Aorta (tissue), 5 donors: ENCODE measurements around the gene INPPL1. TPM values are rescaled to one million over a fixed set of nuclear protein-coding genes. Genes with fewer than 3 reads are reported as not detected.

Experiments used
- ATAC-seq: fragments of 200-7000 bp; cut with Tn5 transposase; one replicate; pipeline ENCODE4 v1.9.1; 2022; ENCODE audit warnings: moderate library complexity; ENCODE audit not compliant: low FRiP score
- DNase-seq, 2 donors: peaks; one replicate each; pipeline ENCODE4 v3.0.0-alpha.2; 2020
- H3K27ac ChIP-seq, 2 donors: one replicate each; pipeline ENCODE4 v1.5.1; 2013; ENCODE audit warnings: low read length in 2 of 2, mild to moderate bottlenecking in 2 of 2, moderate library complexity in 2 of 2, control low read depth in 1 of 2, inconsistent platforms in 1 of 2, low read depth in 1 of 2
- H3K27me3 ChIP-seq, 2 donors: one replicate each; pipeline ENCODE4 v1.6.1; 2013; ENCODE audit warnings: control low read depth in 1 of 2, low read length in 1 of 2, mild to moderate bottlenecking in 1 of 2, moderate library complexity in 1 of 2; ENCODE audit not compliant: insufficient read depth in 2 of 2, control insufficient read depth in 1 of 2
- H3K36me3 ChIP-seq, 2 donors: one replicate each; pipeline ENCODE4 v1.6.1; 2013; ENCODE audit warnings: control low read depth in 1 of 2, low read length in 1 of 2, mild to moderate bottlenecking in 1 of 2; ENCODE audit not compliant: insufficient read depth in 2 of 2, control insufficient read depth in 1 of 2
- H3K4me1 ChIP-seq, 2 donors: one replicate each; pipeline ENCODE4 v1.6.1; 2013; ENCODE audit warnings: low read length in 2 of 2, control low read depth in 1 of 2, mild to moderate bottlenecking in 1 of 2, moderate library complexity in 1 of 2; ENCODE audit not compliant: insufficient read depth in 2 of 2, control insufficient read depth in 1 of 2
- H3K4me3 ChIP-seq, 2 donors: one replicate each; pipeline ENCODE4 v1.5.1; 2013; ENCODE audit warnings: low read length in 2 of 2, control low read depth in 1 of 2, mild to moderate bottlenecking in 1 of 2
- H3K9me3 ChIP-seq: one replicate; pipeline ENCODE4 v1.6.1; 2013; ENCODE audit warnings: mild to moderate bottlenecking, low read length; ENCODE audit not compliant: control insufficient read depth
- WGBS, 2 donors: extraction: QIAGEN DNeasy Blood & Tissue Kit; methylation state at CpG; one replicate each; pipeline ENCODE4 v1.1.7; 2013; 5-methylcytosine and 5-hydroxymethylcytosine counted together
- intact Hi-C, 2 donors: fragments of 100-400 bp; cut with DNase I; formaldehyde crosslinking; loops; one replicate each; pipeline versions ENCODE4 v1.14.2 to v1.15.0; 2022
- polyA plus RNA-seq, 2 donors: library from polyadenylated mRNA; stranded (reverse); fragments of 200-250 nt; gene quantifications; one replicate each; pipeline ENCODE4 v1.2.3, GENCODE V29; 2013
- total RNA-seq, 2 donors: library from RNA; stranded (reverse); fragmentation: NEBNext Ultra II Directional; extraction: Animal tissue kit (Norgen Biotek cat#: 25700); gene quantifications; one replicate each; pipeline ENCODE4 v1.2.1, GENCODE V29; 2021
- donor health status: healthy with polysubstance abuse.
- donor health status: Bipolar disorder and iron deficiency.
- donor health status: DM: no; HTN: no; CAD: no.
- donor health status: DM: no; HTN: no; CAD: no.
- donor health status: DM: yes; HTN: yes; CAD: no.

INPPL1 gene
- total and polyA plus RNA-seq, 4 donors: 21.9 to 166 (median 132) TPM

GRCh38 chr11:72244060-72244360, 19.4 kb downstream of the INPPL1 start, which contains the start of gene PHOX2A:
Gene PHOX2A (minus strand): TSS chr11:72244176. CDS start chr11:72244004, 172 bp downstream.
- intact Hi-C loops: no loop called here
- WGBS, 2 donors: 2 to 7% methylated on average over 10 to 37 of the region's 37 CpGs
- no peak for ATAC-seq
- Histone ChIP-seq H3K9me3 (no peaks in the 10 kb centered on the region), H3K4me1 (no peaks in the 10 kb centered on the region), H3K4me3 (no peak within 1 kb of the TSS), H3K27me3 (peaks cover 0 to 5% of the 10 kb centered on the region in 2 donors), H3K36me3 (no peaks in the 10 kb centered on the region), H3K27ac (no peak within 1 kb of the TSS)
- DNase-seq: no peak

GRCh38 chr11:72244361-72245262, 20.0 kb downstream of the INPPL1 start:
- intact Hi-C loops: no loop called here
- Histone ChIP-seq H3K27me3 (peaks cover 0 to 5% of the 10 kb centered on the region in 2 donors), H3K4me1 (no peaks in the 10 kb centered on the region), H3K36me3 (no peaks in the 10 kb centered on the region), H3K4me3 (no peak overlapping the region), H3K9me3 (no peaks in the 10 kb centered on the region), H3K27ac (no peak overlapping the region)
- 4 to 5% methylated on average over 45 to 46 of the region's 46 CpGs for WGBS, 2 donors
- no peak for ATAC-seq
- DNase-seq: peak in 1 of 2 donors; percentile 74

- ATAC-seq (no peak), DNase-seq (no peak)
- no peaks in the 10 kb centered on the region for H3K4me1 ChIP-seq
- intact Hi-C loops: no loop called here
- no peaks in the 10 kb centered on the region for H3K36me3 ChIP-seq
- H3K4me3 ChIP-seq: no peak overlapping the region
- H3K9me3 ChIP-seq: no peaks in the 10 kb centered on the region
- 14 to 16% methylated on average over 19 of the region's 19 CpGs for WGBS, 2 donors
- no peak overlapping the region for H3K27ac ChIP-seq
- H3K27me3 ChIP-seq: peaks cover 0 to 5% of the 10 kb centered on the region in 2 donors
Observed at GRCh38 chr11:72245263-72245816, 20.8 kb downstream of the INPPL1 start.

GRCh38 chr11:72247584-72247983, 23.0 kb downstream of the INPPL1 start:
- no peak for DNase-seq
- 55 to 58% methylated on average over 2 of the region's 2 CpGs for WGBS, 2 donors
- H3K4me1 ChIP-seq: no peaks in the 10 kb centered on the region
- H3K27me3 ChIP-seq: peaks cover 0 to 2% of the 10 kb centered on the region in 2 donors
- no peak overlapping the region for H3K4me3 ChIP-seq
- H3K36me3 ChIP-seq: no peaks in the 10 kb centered on the region
- intact Hi-C loops: no loop called here
- no peaks in the 10 kb centered on the region for H3K9me3 ChIP-seq
- H3K27ac ChIP-seq: no peak overlapping the region
- no peak for ATAC-seq

GRCh38 chr11:72249961-72250360, 25.4 kb downstream of the INPPL1 start:
- Histone ChIP-seq H3K27me3 (no peaks in the 10 kb centered on the region), H3K4me1 (no peaks in the 10 kb centered on the region), H3K4me3 (no peak overlapping the region), H3K27ac (no peak overlapping the region), H3K9me3 (no peaks in the 10 kb centered on the region), H3K36me3 (no peaks in the 10 kb centered on the region)
- no peak for ATAC-seq
- no peak for DNase-seq
- WGBS, 2 donors: 93 to 96% methylated on average over 5 of the region's 5 CpGs
- intact Hi-C loops: no loop called here

- WGBS, 2 donors: 88 to 90% methylated on average over 24 of the region's 24 CpGs
- Histone ChIP-seq H3K9me3 (no peaks in the 10 kb centered on the region), H3K4me1 (no peaks in the 10 kb centered on the region), H3K27ac (no peak overlapping the region), H3K36me3 (no peaks in the 10 kb centered on the region), H3K27me3 (no peaks in the 10 kb centered on the region), H3K4me3 (no peak overlapping the region)
- DNase-seq: no peak
- no peak for ATAC-seq
- intact Hi-C loops: no loop called here
Observed at GRCh38 chr11:72250661-72251464, 26.3 kb downstream of the INPPL1 start.

GRCh38 chr11:72251614-72252013, 27.0 kb downstream of the INPPL1 start:
- DNase-seq (no peak), ATAC-seq (no peak)
- 81 to 82% methylated on average over 5 of the region's 5 CpGs for WGBS, 2 donors
- no peak overlapping the region for H3K27ac ChIP-seq
- H3K27me3 ChIP-seq: no peaks in the 10 kb centered on the region
- no peaks in the 10 kb centered on the region for H3K4me1 ChIP-seq
- H3K36me3 ChIP-seq: no peaks in the 10 kb centered on the region
- intact Hi-C loops: no loop called here
- no peaks in the 10 kb centered on the region for H3K9me3 ChIP-seq
- H3K4me3 ChIP-seq: no peak overlapping the region

- H3K27ac ChIP-seq: no peak overlapping the region
- H3K4me3 ChIP-seq: no peak overlapping the region
- 94 to 95% methylated on average over 3 of the region's 3 CpGs for WGBS, 2 donors
- H3K27me3 ChIP-seq: no peaks in the 10 kb centered on the region
- intact Hi-C loops: no loop called here
- no peaks in the 10 kb centered on the region for H3K9me3 ChIP-seq
- H3K36me3 ChIP-seq: no peaks in the 10 kb centered on the region
- ATAC-seq (no peak), DNase-seq (no peak)
- H3K4me1 ChIP-seq: no peaks in the 10 kb centered on the region
Observed at GRCh38 chr11:72253392-72253791, 28.8 kb downstream of the INPPL1 start.
